ENCODE data around the gene WWOX. TPM values are rescaled to one million over a fixed set of nuclear protein-coding genes. Genes with fewer than 3 reads are reported as not detected.

WWOX gene
- total and polyA plus RNA-seq, 2 of the 13 experiments (the other 11 are each of a cell fraction or from before 2014, with no cell fraction given): 9.1 to 37.4 TPM

DNA sequence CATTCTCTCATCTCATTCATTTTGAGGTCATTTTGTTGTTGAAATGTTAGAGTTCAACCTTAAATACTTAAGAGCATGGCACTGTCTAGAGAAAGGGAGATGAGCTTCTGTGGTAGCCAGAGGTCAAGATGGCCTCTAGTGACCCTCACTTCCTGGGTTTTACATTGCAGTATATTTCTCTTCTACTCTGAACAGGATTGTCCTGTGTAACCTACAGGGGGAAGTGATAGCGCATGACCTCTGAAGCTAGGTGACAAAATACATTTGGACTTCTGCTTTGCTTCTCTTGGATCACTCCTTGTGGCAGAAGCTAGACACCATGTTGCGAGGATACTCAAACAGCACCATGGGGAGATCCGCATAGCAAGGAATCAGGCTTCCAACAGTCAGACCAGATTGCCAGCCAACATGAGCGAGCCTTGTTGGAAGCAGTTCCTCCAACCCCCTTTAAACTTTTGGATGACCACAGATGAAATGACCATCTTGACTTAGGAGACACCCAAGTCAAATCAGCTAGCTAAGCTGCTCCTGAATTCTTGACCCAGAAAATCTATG is 752.7 kb downstream of the WWOX start:
- H3K9ac ChIP-seq (ENCODE audit: insufficient read depth, low read depth, low read length): no peak overlapping the region
- no peak for FAIRE-seq
- 90% methylated on average over 4 of the region's 4 CpGs for WGBS (ENCODE audit: low lambda C conversion rate)
- no peak overlapping the region for H3K4me2 ChIP-seq (ENCODE audit: low read depth, low read length)
- intact Hi-C loops (cut with micrococcal nuclease; ENCODE audit: unreplicated experiment) (no loop called here), in situ Hi-C loops (cut with HindIII; ENCODE audit: extremely low pct_ligation_motif_present, low pct_unique_long_range_greater_than_20kb) (no loop called here)
- no peak for DNase-seq (ENCODE audit: low spot score)
- no peaks in the 10 kb centered on the region for H3K36me3 ChIP-seq (replicated peaks in 1 of 2; ENCODE audit: control insufficient read depth in 1 of 2, insufficient read depth in 2 of 2, low read length in 2 of 2)
- H3K9me3 ChIP-seq (ENCODE audit: low read length): no peaks in the 10 kb centered on the region
- H3K79me2 ChIP-seq (ENCODE audit: insufficient read depth, low read length): no peaks in the 10 kb centered on the region
- no peak for ATAC-seq
- BruUV-seq (replicated peaks): no TSS peak
- no peak for TF ChIP-seq MIER3 (CRISPR knock-in tag; IDR thresholded peaks at IDR 0.05; ENCODE audit: borderline replicate concordance)
- TF ChIP-seq EP300 (IDR thresholded peaks at IDR 0.05; ENCODE audit: low read depth in 2 of 2, low read length in 2 of 2): no peak
- no peak for TF ChIP-seq EP300 (CRISPR knock-in tag; IDR thresholded peaks at IDR 0.05; ENCODE audit: borderline replicate concordance)
- TF ChIP-seq, protein P1, sequence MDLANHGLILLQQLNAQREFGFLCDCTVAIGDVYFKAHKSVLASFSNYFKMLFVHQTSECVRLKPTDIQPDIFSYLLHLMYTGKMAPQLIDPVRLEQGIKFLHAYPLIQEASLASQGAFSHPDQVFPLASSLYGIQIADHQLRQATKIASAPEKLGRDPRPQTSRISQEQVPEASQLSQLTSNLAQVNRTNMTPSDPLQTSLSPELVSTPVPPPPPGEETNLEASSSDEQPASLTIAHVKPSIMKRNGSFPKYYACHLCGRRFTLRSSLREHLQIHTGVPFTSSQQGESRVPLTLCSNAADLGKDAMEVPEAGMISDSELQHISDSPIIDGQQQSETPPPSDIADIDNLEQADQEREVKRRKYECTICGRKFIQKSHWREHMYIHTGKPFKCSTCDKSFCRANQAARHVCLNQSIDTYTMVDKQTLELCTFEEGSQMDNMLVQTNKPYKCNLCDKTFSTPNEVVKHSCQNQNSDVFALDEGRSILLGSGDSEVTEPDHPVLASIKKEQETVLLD (CRISPR knock-in tag; IDR thresholded peaks at IDR 0.05; ENCODE audit: low read depth): no peak
- no peak for TF ChIP-seq ZNF563 (CRISPR knock-in tag; IDR thresholded peaks at IDR 0.05)
- no peaks in the 10 kb centered on the region for H3K4me1 ChIP-seq (ENCODE audit: insufficient read depth, low read length)
- no peaks in the 10 kb centered on the region for H3K27me3 ChIP-seq (ENCODE audit: control insufficient read depth in 1 of 2, insufficient read depth in 2 of 2, low read length in 2 of 2)
- no peaks in the 10 kb centered on the region for H4K20me1 ChIP-seq (ENCODE audit: insufficient read depth, low read length)
- H2AFZ ChIP-seq (ENCODE audit: low read length): no peak overlapping the region
- POLR2A ChIA-PET: no interaction called here
- CTCF ChIA-PET (ENCODE audit: low intra/inter-chr PET ratio, low total read pairs): no interaction called here
- H3K4me3 ChIP-seq (replicated peaks in 1 of 3; ENCODE audit: insufficient read depth in 1 of 3, low read depth in 2 of 3, low read length in 3 of 3): no peak overlapping the region
- no peak overlapping the region for H3K27ac ChIP-seq (ENCODE audit: extremely low read length, insufficient read depth, low read length)

DNA sequence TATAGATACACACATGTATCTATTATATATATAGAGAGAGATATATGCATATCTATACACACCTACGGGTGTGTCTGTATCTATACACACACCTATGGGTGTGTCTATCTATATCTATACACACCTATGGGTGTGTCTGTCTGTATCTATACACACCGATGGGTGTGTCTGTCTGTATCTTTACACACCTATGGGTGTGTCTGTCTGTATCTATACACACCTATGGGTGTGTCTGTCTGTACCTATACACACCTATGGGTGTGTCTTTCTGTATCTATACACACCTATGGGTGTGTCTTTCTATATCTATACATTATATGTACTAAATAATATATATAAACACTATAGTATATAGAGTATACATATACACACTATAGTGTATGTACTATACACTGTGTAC is 762.6 kb downstream of the WWOX start:
- CTCF ChIA-PET (ENCODE audit: low intra/inter-chr PET ratio, low total read pairs): no interaction called here
- ATAC-seq: no peak
- H2AFZ ChIP-seq (ENCODE audit: low read length): no peak overlapping the region

More for the DNA sequence above, 762.6 kb downstream of the WWOX start:
- Histone ChIP-seq H4K20me1 (ENCODE audit: insufficient read depth, low read length) (no peaks in the 10 kb centered on the region), H3K4me1 (ENCODE audit: insufficient read depth, low read length) (no peaks in the 10 kb centered on the region), H3K9me3 (ENCODE audit: low read length) (no peaks in the 10 kb centered on the region), H3K27me3 (ENCODE audit: control insufficient read depth in 1 of 2, insufficient read depth in 2 of 2, low read length in 2 of 2) (no peaks in the 10 kb centered on the region), H3K4me2 (ENCODE audit: low read depth, low read length) (no peak overlapping the region), H3K27ac (ENCODE audit: extremely low read length, insufficient read depth, low read length) (no peak overlapping the region), H3K36me3 (replicated peaks in 1 of 2; ENCODE audit: control insufficient read depth in 1 of 2, insufficient read depth in 2 of 2, low read length in 2 of 2) (no peaks in the 10 kb centered on the region), H3K9ac (ENCODE audit: insufficient read depth, low read depth, low read length) (no peak overlapping the region), H3K4me3 (replicated peaks in 1 of 3; ENCODE audit: insufficient read depth in 1 of 3, low read depth in 2 of 3, low read length in 3 of 3) (no peak overlapping the region), H3K79me2 (ENCODE audit: insufficient read depth, low read length) (no peaks in the 10 kb centered on the region)
- TF ChIP-seq BRCA1 (CRISPR knock-in tag; IDR thresholded peaks at IDR 0.05): no peak
- TF ChIP-seq ISL2 (CRISPR knock-in tag; IDR thresholded peaks at IDR 0.05): no peak
- TF ChIP-seq NFYB (CRISPR knock-in tag; IDR thresholded peaks at IDR 0.05): no peak
- no peak for TF ChIP-seq NFKB2 (CRISPR knock-in tag; IDR thresholded peaks at IDR 0.05; ENCODE audit: borderline replicate concordance)
- TF ChIP-seq KLF11 (CRISPR knock-in tag; IDR thresholded peaks at IDR 0.05): no peak
- no peak for TF ChIP-seq BORCS8-MEF2B (CRISPR knock-in tag; IDR thresholded peaks at IDR 0.05)
- POLR2A ChIA-PET: no interaction called here
- FAIRE-seq: no peak
- BruUV-seq (replicated peaks): no TSS peak
- no peak for DNase-seq (ENCODE audit: low spot score)
- in situ Hi-C loops (cut with HindIII; ENCODE audit: extremely low pct_ligation_motif_present, low pct_unique_long_range_greater_than_20kb): no loop called here
- 67% methylated on average over 2 of the region's 2 CpGs for WGBS (ENCODE audit: low lambda C conversion rate)
- intact Hi-C loops (cut with micrococcal nuclease; ENCODE audit: unreplicated experiment): no loop called here
